MCF 10A (cell line): ENCODE measurements around the gene CPZ. TPM values are rescaled to one million over a fixed set of nuclear protein-coding genes. Genes with fewer than 3 reads are reported as not detected.

Experiments used
- BruUV-seq: library from RNA; stranded (reverse); fragments of 400-500 nt; replicated peaks from 2 replicates; lab custom pipeline; 2021; lab: Mats Ljungman, UMichigan
- CTCF ChIA-PET: fragments of 300-600 bp; sonication (Branson Sonifier 250); formaldehyde crosslinking; extraction: SDS; loops from one replicate; lab custom pipeline; 2021; ENCODE audit warnings: antibody characterized with exemption, inconsistent platforms; lab: Yijun Ruan, JAX
- POLR2A ChIA-PET: fragments of 300-600, 350-650 bp; sonication (Branson Sonifier 250); formaldehyde crosslinking; extraction: SDS; loops from one replicate; lab custom pipeline; 2020; ENCODE audit warnings: antibody characterized with exemption, inconsistent platforms; lab: Yijun Ruan, JAX
- DNase-seq: peaks from one replicate; pipeline ENCODE4 v3.0.0-alpha.2; 2018; ENCODE audit not compliant: unreplicated experiment
- H3K27ac Mint-ChIP-seq: one replicate; pipeline ENCODE4 v1.8.0; 2022; ENCODE audit warnings: mild to moderate bottlenecking, low read depth, mixed read lengths; ENCODE audit not compliant: unreplicated experiment
- H3K27me3 Mint-ChIP-seq: one replicate; pipeline ENCODE4 v1.8.0; 2022; ENCODE audit warnings: mixed read lengths; ENCODE audit not compliant: insufficient read depth, unreplicated experiment
- H3K36me3 Mint-ChIP-seq: one replicate; pipeline ENCODE4 v1.8.0; 2022; ENCODE audit warnings: mild to moderate bottlenecking, moderate library complexity, mixed read lengths; ENCODE audit not compliant: insufficient read depth, unreplicated experiment
- H3K4me1 Mint-ChIP-seq: one replicate; pipeline ENCODE4 v1.8.0; 2022; ENCODE audit warnings: mixed read lengths; ENCODE audit not compliant: insufficient read depth, unreplicated experiment
- H3K4me3 Mint-ChIP-seq: one replicate; pipeline ENCODE4 v1.8.0; 2022; ENCODE audit warnings: mild to moderate bottlenecking, moderate library complexity, mixed read lengths; ENCODE audit not compliant: unreplicated experiment
- H3K9me3 Mint-ChIP-seq: one replicate; pipeline ENCODE4 v1.8.0; 2022; ENCODE audit warnings: mixed read lengths; ENCODE audit not compliant: unreplicated experiment
- intact Hi-C: fragments of 100-400 bp; cut with micrococcal nuclease; formaldehyde crosslinking; loops from 2 replicates; pipeline ENCODE4 v1.14.1; 2022
- total RNA-seq: library from RNA; stranded (reverse); gene quantifications from 2 replicates; pipeline ENCODE4 v1.2.3, GENCODE V29; 2022
- TF ChIP-seq, protein P1 (sequence below): fragments of 200-600 bp; IDR thresholded peaks from one replicate; pipeline ENCODE4 v1.8.0; 2022; ENCODE audit warnings: antibody characterized with exemption, mild to moderate bottlenecking; ENCODE audit not compliant: unreplicated experiment

CPZ gene
- total RNA-seq, 1 experiment from 2014 or later, result not detected

DNA sequence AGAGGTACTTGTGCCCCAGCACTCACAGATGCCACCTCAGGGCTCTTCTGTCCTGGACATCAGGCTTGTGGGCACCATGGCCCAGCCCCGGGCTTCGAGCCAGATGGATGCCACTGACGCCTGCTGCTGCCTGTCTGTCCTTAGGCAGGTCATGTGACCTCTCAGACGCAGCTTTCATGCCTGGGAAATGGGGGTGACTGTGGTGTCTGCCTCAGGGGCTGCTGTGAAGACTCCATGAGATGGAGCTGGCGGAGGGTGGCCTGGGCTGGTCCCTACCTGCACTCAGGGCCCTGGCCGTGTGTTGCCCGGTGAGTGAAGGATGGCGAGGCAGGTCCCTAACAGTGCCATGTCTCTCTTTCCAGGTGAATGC, 6.5 kb downstream of the CPZ start:
- H3K27me3 Mint-ChIP-seq, result peaks cover 20% of the 10 kb centered on the region
- ChIA-PET POLR2A (interaction anchor here (0.5 kb wide), 1 partner anchor 107 kb away, joined by 3 read pairs; no protein-coding TSS in a partner anchor), CTCF (interaction anchor here (0.6 to 4.1 kb wide), 6 partner anchors 11 to 318 kb away, joined by 3 to 27 read pairs (median 4); no protein-coding TSS in a partner anchor)
- intact Hi-C loops, result no loop called here
- no peak for DNase-seq
- TF ChIP-seq, protein P1, sequence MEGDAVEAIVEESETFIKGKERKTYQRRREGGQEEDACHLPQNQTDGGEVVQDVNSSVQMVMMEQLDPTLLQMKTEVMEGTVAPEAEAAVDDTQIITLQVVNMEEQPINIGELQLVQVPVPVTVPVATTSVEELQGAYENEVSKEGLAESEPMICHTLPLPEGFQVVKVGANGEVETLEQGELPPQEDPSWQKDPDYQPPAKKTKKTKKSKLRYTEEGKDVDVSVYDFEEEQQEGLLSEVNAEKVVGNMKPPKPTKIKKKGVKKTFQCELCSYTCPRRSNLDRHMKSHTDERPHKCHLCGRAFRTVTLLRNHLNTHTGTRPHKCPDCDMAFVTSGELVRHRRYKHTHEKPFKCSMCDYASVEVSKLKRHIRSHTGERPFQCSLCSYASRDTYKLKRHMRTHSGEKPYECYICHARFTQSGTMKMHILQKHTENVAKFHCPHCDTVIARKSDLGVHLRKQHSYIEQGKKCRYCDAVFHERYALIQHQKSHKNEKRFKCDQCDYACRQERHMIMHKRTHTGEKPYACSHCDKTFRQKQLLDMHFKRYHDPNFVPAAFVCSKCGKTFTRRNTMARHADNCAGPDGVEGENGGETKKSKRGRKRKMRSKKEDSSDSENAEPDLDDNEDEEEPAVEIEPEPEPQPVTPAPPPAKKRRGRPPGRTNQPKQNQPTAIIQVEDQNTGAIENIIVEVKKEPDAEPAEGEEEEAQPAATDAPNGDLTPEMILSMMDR, result no peak
- H3K9me3 Mint-ChIP-seq, result no peaks in the 10 kb centered on the region
- peaks cover 8% of the 10 kb centered on the region for H3K4me1 Mint-ChIP-seq
- BruUV-seq, result no TSS peak
- H3K27ac Mint-ChIP-seq, result no peak overlapping the region
- no peaks in the 10 kb centered on the region for H3K36me3 Mint-ChIP-seq
- H3K4me3 Mint-ChIP-seq, result no peak overlapping the region

- peak; percentile 94 for DNase-seq
- H3K27ac Mint-ChIP-seq, result no peak overlapping the region
- H3K36me3 Mint-ChIP-seq, result no peaks in the 10 kb centered on the region
- TF ChIP-seq, protein P1, result no peak
- intact Hi-C loops, result loop anchor here (10.0 kb wide), 1 partner anchor 315 kb away; no protein-coding TSS in a partner anchor
- H3K9me3 Mint-ChIP-seq, result no peaks in the 10 kb centered on the region
- ChIA-PET POLR2A (interaction anchor here (0.6 kb wide), 1 partner anchor 1255 kb away, joined by 3 read pairs; no protein-coding TSS in a partner anchor), CTCF (interaction anchor here (0.6 to 4.1 kb wide), 5 partner anchors 10 to 318 kb away, joined by 3 to 27 read pairs (median 4); no protein-coding TSS in a partner anchor)
- peaks cover 8% of the 10 kb centered on the region for H3K4me1 Mint-ChIP-seq
- BruUV-seq, result no TSS peak
- peaks cover 15% of the 10 kb centered on the region for H3K27me3 Mint-ChIP-seq
- no peak overlapping the region for H3K4me3 Mint-ChIP-seq
Measured at GRCh38 chr4:8599657-8600056, 7.1 kb downstream of the CPZ start.

GRCh38 chr4:8600266-8600665, 7.7 kb downstream of the CPZ start:
- no peak overlapping the region for H3K4me3 Mint-ChIP-seq
- TF ChIP-seq, protein P1, result no peak
- BruUV-seq, result no TSS peak
- no peaks in the 10 kb centered on the region for H3K9me3 Mint-ChIP-seq
- intact Hi-C loops, result loop anchor here (10.0 kb wide), 1 partner anchor 315 kb away; no protein-coding TSS in a partner anchor
- H3K27me3 Mint-ChIP-seq, result peaks cover 13% of the 10 kb centered on the region
- H3K36me3 Mint-ChIP-seq, result no peaks in the 10 kb centered on the region
- ChIA-PET POLR2A (no interaction called here), CTCF (interaction anchor here (1.9 to 4.1 kb wide), 2 partner anchors 132 kb away, joined by 5 to 27 read pairs; no protein-coding TSS in a partner anchor)
- no peak overlapping the region for H3K27ac Mint-ChIP-seq
- no peak for DNase-seq
- peaks cover 8% of the 10 kb centered on the region for H3K4me1 Mint-ChIP-seq

GRCh38 chr4:8600686-8601085, 8.1 kb downstream of the CPZ start:
- Mint-ChIP-seq H3K27me3 (peaks cover 13% of the 10 kb centered on the region), H3K36me3 (no peaks in the 10 kb centered on the region), H3K9me3 (no peaks in the 10 kb centered on the region), H3K27ac (no peak overlapping the region), H3K4me1 (peaks cover 8% of the 10 kb centered on the region), H3K4me3 (no peak overlapping the region)
- DNase-seq, result no peak
- no TSS peak for BruUV-seq
- TF ChIP-seq, protein P1, result no peak
- POLR2A ChIA-PET, result no interaction called here
- intact Hi-C loops, result loop anchor here (10.0 kb wide), 1 partner anchor 314 kb away; no protein-coding TSS in a partner anchor
- CTCF ChIA-PET, result interaction anchor here (1.9 to 7.8 kb wide), 2 partner anchors 132 to 316 kb away, joined by 5 to 102 read pairs; no protein-coding TSS in a partner anchor
